ENCODE measurements around the gene BBLN.

Gene BBLN

GRCh38 chr9:128203707-128204551 is 43.9 kb downstream of the BBLN start:
- TF ChIP-seq, protein P1, sequence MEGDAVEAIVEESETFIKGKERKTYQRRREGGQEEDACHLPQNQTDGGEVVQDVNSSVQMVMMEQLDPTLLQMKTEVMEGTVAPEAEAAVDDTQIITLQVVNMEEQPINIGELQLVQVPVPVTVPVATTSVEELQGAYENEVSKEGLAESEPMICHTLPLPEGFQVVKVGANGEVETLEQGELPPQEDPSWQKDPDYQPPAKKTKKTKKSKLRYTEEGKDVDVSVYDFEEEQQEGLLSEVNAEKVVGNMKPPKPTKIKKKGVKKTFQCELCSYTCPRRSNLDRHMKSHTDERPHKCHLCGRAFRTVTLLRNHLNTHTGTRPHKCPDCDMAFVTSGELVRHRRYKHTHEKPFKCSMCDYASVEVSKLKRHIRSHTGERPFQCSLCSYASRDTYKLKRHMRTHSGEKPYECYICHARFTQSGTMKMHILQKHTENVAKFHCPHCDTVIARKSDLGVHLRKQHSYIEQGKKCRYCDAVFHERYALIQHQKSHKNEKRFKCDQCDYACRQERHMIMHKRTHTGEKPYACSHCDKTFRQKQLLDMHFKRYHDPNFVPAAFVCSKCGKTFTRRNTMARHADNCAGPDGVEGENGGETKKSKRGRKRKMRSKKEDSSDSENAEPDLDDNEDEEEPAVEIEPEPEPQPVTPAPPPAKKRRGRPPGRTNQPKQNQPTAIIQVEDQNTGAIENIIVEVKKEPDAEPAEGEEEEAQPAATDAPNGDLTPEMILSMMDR (IDR thresholded peaks at IDR 0.05; ENCODE audit: extremely low read depth, missing control alignments) = no peak
- peak; percentile 50 for DNase-seq (ENCODE audit: low spot score)

DNA sequence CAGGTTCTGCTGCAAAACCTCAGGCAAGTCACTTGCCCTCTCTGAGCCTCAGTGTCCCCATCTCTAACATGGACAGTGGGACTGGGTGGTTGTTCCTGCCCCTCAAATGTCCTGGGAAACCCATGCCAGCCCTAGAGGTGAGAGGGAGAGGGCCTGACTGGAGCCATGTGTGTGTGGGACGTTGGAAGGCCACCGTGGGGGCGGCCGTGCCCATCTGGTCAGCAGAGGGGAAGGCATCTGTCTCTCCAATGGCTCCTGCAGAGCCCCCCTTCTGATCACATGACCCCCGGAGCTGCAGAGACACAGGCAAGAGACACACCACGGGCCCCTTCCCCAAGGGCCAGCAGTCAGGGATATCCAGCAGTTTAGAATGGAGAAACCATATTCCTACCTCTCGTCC is 44.8 kb downstream of the BBLN start:
- TF ChIP-seq, protein P1 (IDR thresholded peaks at IDR 0.05; ENCODE audit: extremely low read depth, missing control alignments) = no peak

DNA sequence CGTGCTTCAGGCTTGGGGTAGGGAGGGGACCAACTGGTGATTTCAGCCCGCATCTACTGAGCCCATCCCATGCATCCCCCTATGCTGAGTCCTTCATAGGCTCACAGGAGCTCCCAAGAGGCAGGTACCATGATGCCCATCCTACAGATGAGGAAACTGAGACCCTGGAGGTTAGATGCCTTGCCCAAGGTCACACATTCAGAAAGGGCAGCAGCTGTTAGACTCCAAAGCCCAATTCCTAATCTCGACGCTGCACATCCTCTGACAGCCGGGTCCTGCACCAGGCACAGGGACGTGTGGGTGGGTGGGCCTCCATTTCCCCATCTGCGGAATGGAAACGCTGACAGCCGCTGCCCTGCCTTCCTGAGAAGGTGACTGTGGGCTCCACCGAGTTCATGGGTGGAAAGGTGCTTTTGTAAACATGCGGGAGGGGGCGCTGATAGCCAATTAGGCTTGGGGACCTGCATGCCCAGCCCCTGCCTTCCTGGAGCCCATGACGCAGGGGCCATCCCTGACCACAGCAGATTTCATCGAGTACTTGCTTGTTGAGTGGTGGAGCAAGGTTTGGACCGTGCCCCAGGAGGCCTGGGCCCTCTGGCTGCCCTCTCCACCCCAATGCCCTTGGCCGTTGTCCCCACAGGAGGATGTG is 45.4 kb downstream of the BBLN start:
- TF ChIP-seq, protein P1 (IDR thresholded peaks at IDR 0.05; ENCODE audit: extremely low read depth, missing control alignments) = no peak
- DNase-seq (ENCODE audit: low spot score) = no peak

More for the DNA sequence above, 44.8 kb downstream of the BBLN start:
- DNase-seq (ENCODE audit: low spot score) = no peak

DNA sequence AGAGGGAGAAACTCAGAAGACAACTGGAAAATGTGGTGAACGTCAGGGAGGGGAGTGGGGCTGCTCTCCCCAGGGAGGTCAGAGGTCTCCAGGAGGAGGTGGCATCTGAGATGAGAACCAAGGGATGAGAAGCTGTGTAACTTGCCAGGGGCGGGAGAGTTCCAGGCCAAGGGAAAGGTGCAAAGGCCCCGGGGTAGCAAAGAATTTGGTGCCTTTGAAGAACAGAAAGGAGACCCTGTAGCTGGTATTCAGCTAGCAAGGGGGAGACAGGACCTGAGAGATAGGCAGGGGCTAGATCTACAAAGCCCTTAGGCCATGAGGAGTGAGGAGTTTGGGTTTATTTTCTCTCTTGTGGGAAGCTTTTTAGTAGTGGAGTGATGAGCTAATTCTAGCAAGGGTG is 46.4 kb downstream of the BBLN start:
- TF ChIP-seq, protein P1 (IDR thresholded peaks at IDR 0.05; ENCODE audit: extremely low read depth, missing control alignments) = no peak
- no peak for DNase-seq (ENCODE audit: low spot score)

DNA sequence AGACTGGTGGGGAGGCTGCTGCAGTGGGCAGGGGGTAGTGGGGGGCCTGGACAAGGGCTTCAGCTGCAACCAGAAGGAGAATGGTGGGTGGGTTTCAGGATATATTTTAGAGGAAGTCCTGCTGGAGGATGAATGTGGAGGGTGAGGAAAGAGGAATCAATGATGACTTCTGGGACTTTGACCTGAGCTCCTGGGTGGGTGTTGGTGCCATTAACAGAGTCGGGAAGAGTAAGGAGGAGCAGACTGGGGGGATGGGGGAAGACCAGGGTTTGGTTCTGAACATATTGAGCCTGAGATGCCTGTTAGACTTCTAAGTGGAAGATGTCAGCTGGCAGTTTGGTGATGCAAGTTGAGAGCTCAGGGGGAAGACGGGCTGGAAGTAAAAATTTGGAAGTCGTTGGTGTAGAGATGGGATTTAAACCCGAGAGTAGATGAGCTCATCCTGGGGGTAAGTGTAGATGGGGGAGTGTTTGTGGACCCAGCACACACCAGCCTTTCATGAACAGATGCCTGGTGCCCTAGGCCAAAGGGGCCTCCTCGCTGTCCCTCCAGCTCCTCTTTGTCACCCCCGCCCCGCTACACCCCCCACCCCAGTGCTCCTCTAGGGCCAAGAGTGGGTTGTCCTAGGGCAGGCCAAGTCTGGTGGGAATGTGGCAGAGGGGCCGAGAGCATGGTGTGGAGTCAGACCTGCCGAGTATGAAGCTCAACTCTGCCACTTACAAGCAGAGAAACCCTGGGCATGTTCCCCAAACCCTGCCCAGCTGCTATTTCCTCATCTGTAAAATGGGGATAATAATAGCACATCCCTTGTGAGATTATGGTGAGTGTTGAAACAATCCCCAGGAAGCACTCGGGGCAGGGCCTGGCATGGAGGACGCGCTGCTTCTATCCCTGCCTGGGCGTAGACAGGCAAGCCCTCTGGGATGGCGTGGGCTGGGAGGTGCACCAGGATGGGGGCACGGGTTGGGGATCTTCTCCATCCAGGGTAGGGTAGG is 47.1 kb downstream of the BBLN start:
- TF ChIP-seq, protein P1 (IDR thresholded peaks at IDR 0.05; ENCODE audit: extremely low read depth, missing control alignments) = no peak
- DNase-seq (ENCODE audit: low spot score) = no peak

DNA sequence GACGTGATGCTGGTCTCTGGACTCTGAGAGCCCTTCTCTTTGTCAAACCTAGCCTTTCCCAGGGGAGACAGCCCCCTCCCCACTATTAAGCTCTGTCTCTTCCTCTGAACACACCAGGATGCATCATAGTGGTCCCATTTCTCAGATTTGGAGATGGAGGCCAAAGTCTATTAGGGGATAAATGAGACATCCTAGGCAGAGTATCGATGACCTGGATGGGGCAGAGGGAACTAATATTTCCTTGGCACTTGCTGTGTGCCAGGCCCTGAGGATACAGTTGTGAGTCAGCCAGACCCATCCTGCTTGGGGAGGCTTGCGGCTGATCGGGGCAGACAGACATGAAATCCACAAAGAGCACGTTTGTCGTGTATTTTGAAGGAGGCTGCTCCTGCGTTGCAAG is 48.3 kb downstream of the BBLN start:
- DNase-seq (ENCODE audit: low spot score) = no peak
- TF ChIP-seq, protein P1 (IDR thresholded peaks at IDR 0.05; ENCODE audit: extremely low read depth, missing control alignments) = no peak
